Calu3 (cell line): ENCODE measurements around the gene ZBTB37. TPM values are rescaled to one million over a fixed set of nuclear protein-coding genes. Genes with fewer than 3 reads are reported as not detected.
"Not testable (repeated sequence)": the region's sequence is repeated elsewhere in the genome, so short reads cannot be mapped to it uniquely, and the experiment has no call there.

Source experiments
- BruUV-seq: library from RNA; stranded (reverse); fragments of 400-500 nt; replicated peaks from 2 replicates; lab custom pipeline; 2021; lab: Mats Ljungman, UMichigan
- CTCF ChIA-PET: fragments of 300-600 bp; sonication (Branson Sonifier 250); formaldehyde crosslinking; loops from one replicate; lab custom pipeline; 2022; ENCODE audit warnings: antibody characterized with exemption; lab: Charles Lee
- DNase-seq: peaks from one replicate; pipeline ENCODE4 v3.0.0; 2022
- H3K27ac Mint-ChIP-seq: one replicate; pipeline ENCODE4 v1.8.0; 2022; ENCODE audit warnings: mixed read lengths; ENCODE audit not compliant: unreplicated experiment
- H3K27me3 Mint-ChIP-seq: one replicate; pipeline ENCODE4 v1.8.0; 2022; ENCODE audit warnings: mixed read lengths; ENCODE audit not compliant: unreplicated experiment
- H3K36me3 Mint-ChIP-seq: one replicate; pipeline ENCODE4 v1.8.0; 2022; ENCODE audit warnings: mild to moderate bottlenecking, moderate library complexity, mixed read lengths; ENCODE audit not compliant: insufficient read depth, unreplicated experiment
- H3K4me1 Mint-ChIP-seq: one replicate; pipeline ENCODE4 v1.8.0; 2022; ENCODE audit warnings: mild to moderate bottlenecking, low read depth, mixed read lengths; ENCODE audit not compliant: unreplicated experiment
- H3K4me3 Mint-ChIP-seq: one replicate; pipeline ENCODE4 v1.8.0; 2022; ENCODE audit warnings: mild to moderate bottlenecking, low read depth, moderate library complexity, mixed read lengths; ENCODE audit not compliant: unreplicated experiment
- H3K9me3 Mint-ChIP-seq: one replicate; pipeline ENCODE4 v1.8.0; 2022; ENCODE audit warnings: low read depth, mixed read lengths; ENCODE audit not compliant: unreplicated experiment
- CTCF ChIP-seq: fragments of 200-600 bp; IDR thresholded peaks from one replicate; pipeline ENCODE4 v1.8.0; 2022; ENCODE audit warnings: antibody characterized with exemption; ENCODE audit not compliant: unreplicated experiment
- intact Hi-C: fragments of 100-400 bp; cut with micrococcal nuclease; formaldehyde crosslinking; loops from one replicate; pipeline ENCODE4 v1.10.0; 2022; ENCODE audit not compliant: unreplicated experiment
- total RNA-seq: library from RNA; stranded (reverse); gene quantifications from 2 replicates; pipeline ENCODE4 v1.2.3, GENCODE V29; 2022

ZBTB37 gene
- total RNA-seq, 1 experiment from 2014 or later, result 10.9 TPM

GRCh38 chr1:173878251-173878650, 10.1 kb downstream of the ZBTB37 start:
- no peaks in the 10 kb centered on the region for H3K9me3 Mint-ChIP-seq
- TF ChIP-seq CTCF, result no peak
- no peak overlapping the region for H3K4me3 Mint-ChIP-seq
- H3K4me1 Mint-ChIP-seq, result no peaks in the 10 kb centered on the region
- no peak overlapping the region for H3K27ac Mint-ChIP-seq
- no peaks in the 10 kb centered on the region for H3K27me3 Mint-ChIP-seq
- no TSS peak for BruUV-seq
- CTCF ChIA-PET, result no interaction called here
- intact Hi-C loops, result no loop called here
- DNase-seq, result no peak
- H3K36me3 Mint-ChIP-seq, result peaks cover 8% of the 10 kb centered on the region

- intact Hi-C loops, H3K36me3 Mint-ChIP-seq, BruUV-seq, H3K27ac Mint-ChIP-seq, H3K9me3 Mint-ChIP-seq, H3K27me3 Mint-ChIP-seq, CTCF ChIA-PET, H3K4me1 Mint-ChIP-seq, DNase-seq, H3K4me3 Mint-ChIP-seq: not testable (repeated sequence)
Observed at GRCh38 chr1:173881117-173881516, 12.9 kb downstream of the ZBTB37 start.

DNA sequence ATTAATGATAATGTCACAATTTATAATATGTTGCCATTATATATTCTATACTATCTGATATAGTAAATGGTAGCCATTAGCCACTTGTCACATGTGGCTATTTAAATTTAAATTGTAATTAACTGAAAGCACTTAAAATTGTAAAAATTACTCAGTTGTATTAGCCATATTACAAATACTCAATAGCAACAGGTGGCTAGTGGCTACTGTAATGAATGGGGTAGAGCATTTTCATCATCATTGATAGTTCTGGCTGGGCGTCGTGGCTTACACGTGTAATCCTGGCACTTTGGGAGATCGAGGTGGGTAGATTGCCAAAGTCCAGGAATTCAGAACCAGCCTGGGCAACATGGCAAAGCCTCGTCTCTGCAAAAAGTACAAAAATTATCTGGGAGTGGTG, 16.5 kb downstream of the ZBTB37 start:
- no peak overlapping the region for H3K27ac Mint-ChIP-seq
- no peak for TF ChIP-seq CTCF

DNA sequence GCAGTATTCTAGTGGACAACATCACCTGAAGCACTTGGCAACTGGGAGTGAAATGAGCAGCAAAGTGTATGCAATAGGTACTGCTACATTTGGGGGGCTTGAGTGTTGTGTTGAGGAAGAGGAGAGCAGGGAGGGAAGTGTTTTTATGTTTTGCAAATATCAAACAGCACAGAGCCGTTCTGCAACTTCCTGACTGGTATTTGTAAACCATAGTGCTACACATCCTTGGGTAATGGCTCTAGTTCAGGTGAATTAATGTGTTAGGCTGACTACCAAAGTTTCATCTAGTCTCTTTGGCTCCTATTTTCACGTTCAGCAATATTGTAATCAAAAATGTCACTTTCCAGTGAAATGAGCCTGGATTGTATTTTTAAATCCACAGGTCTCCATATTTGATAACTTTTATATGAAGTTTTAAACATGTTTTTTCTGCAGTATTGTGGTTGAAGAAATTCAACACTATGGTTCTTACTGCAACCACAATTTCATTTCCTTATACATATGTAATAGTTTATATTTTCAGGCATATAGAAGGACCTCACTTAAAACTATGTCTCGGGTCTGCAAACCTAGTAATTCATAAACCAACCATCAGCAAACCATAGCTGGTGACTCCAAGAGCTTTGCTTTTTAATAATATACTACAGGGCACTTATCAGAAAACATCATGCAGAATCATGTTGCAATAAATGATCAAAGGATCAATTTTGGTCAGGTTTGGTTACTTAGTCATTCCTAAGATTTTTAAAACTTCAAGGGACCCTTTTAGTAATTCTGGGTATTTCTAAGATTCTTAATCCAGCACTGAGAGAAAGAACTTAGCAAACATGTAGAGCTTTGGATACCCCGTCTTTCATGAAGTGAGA, 18.8 kb downstream of the ZBTB37 start:
- no peaks in the 10 kb centered on the region for H3K27me3 Mint-ChIP-seq
- no peak for TF ChIP-seq CTCF
- no peaks in the 10 kb centered on the region for H3K36me3 Mint-ChIP-seq
- CTCF ChIA-PET, result no interaction called here
- H3K27ac Mint-ChIP-seq, result no peak overlapping the region
- no peaks in the 10 kb centered on the region for H3K9me3 Mint-ChIP-seq
- no TSS peak for BruUV-seq
- H3K4me1 Mint-ChIP-seq, result no peaks in the 10 kb centered on the region
- intact Hi-C loops, result no loop called here
- no peak overlapping the region for H3K4me3 Mint-ChIP-seq
- DNase-seq, result no peak

More for the DNA sequence above, 16.5 kb downstream of the ZBTB37 start:
- peaks cover under 1% of the 10 kb centered on the region for H3K36me3 Mint-ChIP-seq
- no peak for DNase-seq
- no peaks in the 10 kb centered on the region for H3K4me1 Mint-ChIP-seq
- intact Hi-C loops, result no loop called here
- CTCF ChIA-PET, result no interaction called here
- no peaks in the 10 kb centered on the region for H3K27me3 Mint-ChIP-seq
- H3K9me3 Mint-ChIP-seq, result no peaks in the 10 kb centered on the region
- no TSS peak for BruUV-seq
- H3K4me3 Mint-ChIP-seq, result no peak overlapping the region

GRCh38 chr1:173887627-173888026, 19.4 kb downstream of the ZBTB37 start:
- no peaks in the 10 kb centered on the region for H3K9me3 Mint-ChIP-seq
- intact Hi-C loops, result no loop called here
- no peaks in the 10 kb centered on the region for H3K27me3 Mint-ChIP-seq
- DNase-seq, result no peak
- H3K4me1 Mint-ChIP-seq, result no peaks in the 10 kb centered on the region
- CTCF ChIA-PET, result no interaction called here
- H3K4me3 Mint-ChIP-seq, result no peak overlapping the region
- no peak for TF ChIP-seq CTCF
- BruUV-seq, result no TSS peak
- H3K27ac Mint-ChIP-seq, result no peak overlapping the region
- H3K36me3 Mint-ChIP-seq, result no peaks in the 10 kb centered on the region
